ENCODE measurements around the gene USO1. TPM values are rescaled to one million over a fixed set of nuclear protein-coding genes. Genes with fewer than 3 reads are reported as not detected.
"Not testable (repeated sequence)": the region's sequence is repeated elsewhere in the genome, so short reads cannot be mapped to it uniquely, and the experiment has no call there.

Gene USO1
- total RNA-seq, 1 experiment from 2014 or later, result 21.8 TPM

DNA sequence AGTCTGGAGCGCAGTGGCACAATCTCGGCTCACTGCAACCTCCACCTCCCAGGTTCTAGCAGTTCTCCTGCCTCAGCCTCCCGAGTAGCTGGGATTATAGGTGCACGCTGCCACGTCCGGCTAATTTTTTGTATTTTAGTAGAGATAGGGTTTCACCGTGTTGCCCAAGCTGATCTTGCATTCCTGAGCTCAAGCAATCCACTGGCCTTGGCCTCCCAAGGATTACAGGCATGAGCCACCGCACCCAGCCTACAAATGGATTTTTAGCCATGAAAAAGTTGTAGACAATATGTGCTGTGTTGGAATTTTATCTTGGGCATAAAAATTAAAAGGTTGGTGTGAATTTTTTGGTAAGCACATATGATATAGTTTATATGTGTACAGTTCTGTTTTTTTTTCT lies 81.7 kb downstream of the USO1 start:
- peaks cover 17% of the 10 kb centered on the region for H3K36me3 ChIP-seq

GRCh38 chr4:75817901-75818300 lies 93.5 kb downstream of the USO1 start:
- Histone ChIP-seq H3K4me3 (no peak overlapping the region), H3K9me3 (no peaks in the 10 kb centered on the region), H3K27me3 (no peaks in the 10 kb centered on the region), H3K36me3 (peaks cover 10% of the 10 kb centered on the region)
- DNase-seq, result no peak

More for the DNA sequence above, 81.7 kb downstream of the USO1 start:
- not testable (repeated sequence) for H3K27me3 ChIP-seq, H3K9me3 ChIP-seq, H3K4me3 ChIP-seq, DNase-seq

DNA sequence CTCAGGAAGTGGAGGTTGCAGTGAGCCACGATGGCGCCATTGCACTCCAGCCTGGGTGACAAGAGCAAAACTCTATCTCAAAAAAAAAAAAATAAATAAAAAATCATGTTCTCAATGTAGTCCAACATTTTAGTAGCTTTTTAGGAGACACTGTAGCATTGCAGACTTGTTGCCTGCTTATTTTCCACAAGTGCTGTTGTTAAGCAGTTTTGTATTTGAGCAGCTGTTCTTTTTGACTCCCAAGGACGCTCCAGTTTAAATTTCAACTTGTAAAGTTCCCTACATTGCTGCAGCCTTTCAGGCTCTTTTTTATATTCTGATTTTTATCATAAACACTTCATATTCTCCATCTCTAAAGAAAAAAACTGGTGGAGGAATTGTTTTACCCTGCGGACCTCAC lies 94.7 kb downstream of the USO1 start:
- no peak for DNase-seq

GRCh38 chr4:75820197-75820596 lies 95.8 kb downstream of the USO1 start:
- H3K4me3 ChIP-seq, result no peak overlapping the region
- no peaks in the 10 kb centered on the region for H3K27me3 ChIP-seq
- DNase-seq, result no peak
- H3K9me3 ChIP-seq, result no peaks in the 10 kb centered on the region
- no peaks in the 10 kb centered on the region for H3K36me3 ChIP-seq

More for the DNA sequence above, 94.7 kb downstream of the USO1 start:
- no peaks in the 10 kb centered on the region for H3K27me3 ChIP-seq
- H3K36me3 ChIP-seq, result peaks cover 5% of the 10 kb centered on the region; the same call in 1 of the 2 replicates
- H3K4me3 ChIP-seq, result no peak overlapping the region
- no peaks in the 10 kb centered on the region for H3K9me3 ChIP-seq

DNA sequence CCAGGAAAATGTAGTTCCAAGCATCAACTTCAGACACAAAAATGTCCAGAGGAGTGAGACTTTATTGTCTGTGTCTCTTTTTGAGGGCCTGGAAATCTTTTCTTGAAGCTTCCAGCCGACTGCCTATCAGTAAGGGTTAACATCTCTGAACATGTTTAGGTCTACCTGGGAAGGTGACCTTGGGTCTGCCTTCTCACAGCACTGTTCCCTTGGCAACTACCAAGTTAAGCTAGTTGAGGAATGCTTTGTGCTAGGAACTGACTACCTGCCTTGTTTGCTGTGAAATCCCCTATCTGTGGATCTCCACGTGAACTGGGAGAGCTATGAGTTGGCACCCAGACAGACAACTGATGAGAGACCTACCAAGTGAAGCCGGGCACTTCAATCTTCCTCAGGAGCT lies 96.3 kb downstream of the USO1 start:
- Histone ChIP-seq H3K4me3 (no peak overlapping the region), H3K36me3 (no peaks in the 10 kb centered on the region), H3K27me3 (no peaks in the 10 kb centered on the region), H3K9me3 (no peaks in the 10 kb centered on the region)
- no peak for DNase-seq

DNA sequence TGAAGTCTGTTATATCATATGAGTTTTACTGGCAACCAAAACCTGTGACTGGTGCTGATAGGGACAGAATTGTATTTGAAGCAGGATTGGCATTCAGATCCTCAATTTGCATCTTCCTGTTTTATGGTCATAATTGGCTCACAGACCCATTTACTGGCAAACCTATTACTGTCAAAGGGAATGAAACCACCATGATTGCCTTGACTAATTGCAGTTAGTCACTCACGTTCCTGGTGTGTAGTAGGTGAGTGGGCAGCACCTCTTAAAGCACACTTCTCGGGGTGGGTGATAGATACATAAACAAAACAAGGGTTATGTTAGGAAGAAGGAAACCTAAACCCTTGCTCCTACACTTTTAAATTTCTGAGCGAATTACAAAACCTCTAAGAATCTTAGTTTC lies 96.8 kb downstream of the USO1 start:
- H3K4me3 ChIP-seq, result no peak overlapping the region
- H3K36me3 ChIP-seq, result no peaks in the 10 kb centered on the region
- no peaks in the 10 kb centered on the region for H3K27me3 ChIP-seq
- H3K9me3 ChIP-seq, result no peaks in the 10 kb centered on the region
- no peak for DNase-seq

GRCh38 chr4:75821966-75822365 lies 97.6 kb downstream of the USO1 start:
- Histone ChIP-seq H3K9me3 (no peaks in the 10 kb centered on the region), H3K36me3 (no peaks in the 10 kb centered on the region), H3K4me3 (no peak overlapping the region), H3K27me3 (no peaks in the 10 kb centered on the region)
- peak; percentile 42 for DNase-seq

DNA sequence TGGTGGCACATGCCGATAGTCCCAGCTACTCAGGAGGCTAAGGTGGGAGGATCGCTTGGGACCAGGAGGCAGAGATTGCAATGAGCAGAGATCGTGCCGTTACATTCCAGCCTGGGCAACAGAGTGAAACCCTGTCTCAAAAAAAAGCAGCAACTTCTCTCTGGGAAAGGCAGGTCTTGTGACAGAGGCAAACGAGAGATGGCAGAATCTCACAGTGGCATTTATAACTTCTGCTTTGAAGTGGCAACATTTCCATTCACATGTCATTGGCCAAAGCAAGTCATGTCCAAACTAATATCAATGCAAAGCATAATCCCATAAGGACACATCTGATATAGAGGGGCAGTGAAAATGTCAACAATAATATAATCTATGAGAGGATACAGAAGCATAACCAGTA lies 98.0 kb downstream of the USO1 start:
- no peaks in the 10 kb centered on the region for H3K9me3 ChIP-seq
- DNase-seq, result no peak
- no peaks in the 10 kb centered on the region for H3K27me3 ChIP-seq
- no peaks in the 10 kb centered on the region for H3K36me3 ChIP-seq
- no peak overlapping the region for H3K4me3 ChIP-seq

DNA sequence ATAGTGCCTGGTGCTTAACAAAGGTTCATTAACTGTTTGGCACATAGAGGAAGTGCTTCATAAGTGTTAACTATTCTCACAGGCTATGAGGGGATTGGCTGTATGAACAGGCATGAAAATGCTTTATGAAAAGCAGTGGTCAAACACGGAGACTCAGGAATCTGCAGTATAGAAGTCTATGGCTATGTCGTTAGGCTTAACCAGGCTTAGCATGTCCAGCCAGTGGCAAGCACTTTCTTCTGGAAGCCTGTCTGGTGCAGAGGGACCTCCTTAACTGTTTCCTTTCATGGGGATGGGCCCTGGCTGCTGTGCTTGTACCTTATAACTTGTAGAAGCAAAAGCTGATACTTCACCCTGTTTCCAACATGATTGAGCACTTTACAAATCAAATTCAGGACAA lies 99.4 kb downstream of the USO1 start:
- no peaks in the 10 kb centered on the region for H3K36me3 ChIP-seq
- H3K9me3 ChIP-seq, result no peaks in the 10 kb centered on the region
- H3K27me3 ChIP-seq, result no peaks in the 10 kb centered on the region
- H3K4me3 ChIP-seq, result no peak overlapping the region
- no peak for DNase-seq

- H3K4me3 ChIP-seq, result no peak overlapping the region
- H3K27me3 ChIP-seq, result no peaks in the 10 kb centered on the region
- H3K36me3 ChIP-seq, result no peaks in the 10 kb centered on the region
- DNase-seq, result no peak
- H3K9me3 ChIP-seq, result no peaks in the 10 kb centered on the region
Observed at GRCh38 chr4:75830906-75831305, 106.5 kb downstream of the USO1 start.

GRCh38 chr4:75831856-75832405 lies 107.6 kb downstream of the USO1 start:
- no peaks in the 10 kb centered on the region for H3K9me3 ChIP-seq
- no peak for DNase-seq
- no peaks in the 10 kb centered on the region for H3K27me3 ChIP-seq
- H3K36me3 ChIP-seq, result no peaks in the 10 kb centered on the region
- no peak overlapping the region for H3K4me3 ChIP-seq

- no peaks in the 10 kb centered on the region for H3K27me3 ChIP-seq
- H3K36me3 ChIP-seq, result no peaks in the 10 kb centered on the region
- H3K9me3 ChIP-seq, result no peaks in the 10 kb centered on the region
- no peak for DNase-seq
- H3K4me3 ChIP-seq, result no peak overlapping the region
Observed at GRCh38 chr4:75834095-75834771, 109.9 kb downstream of the USO1 start.

GRCh38 chr4:75834772-75835154 lies 110.4 kb downstream of the USO1 start:
- Histone ChIP-seq H3K9me3 (no peaks in the 10 kb centered on the region), H3K4me3 (no peak overlapping the region), H3K36me3 (no peaks in the 10 kb centered on the region), H3K27me3 (no peaks in the 10 kb centered on the region)
- DNase-seq, result no peak

DNA sequence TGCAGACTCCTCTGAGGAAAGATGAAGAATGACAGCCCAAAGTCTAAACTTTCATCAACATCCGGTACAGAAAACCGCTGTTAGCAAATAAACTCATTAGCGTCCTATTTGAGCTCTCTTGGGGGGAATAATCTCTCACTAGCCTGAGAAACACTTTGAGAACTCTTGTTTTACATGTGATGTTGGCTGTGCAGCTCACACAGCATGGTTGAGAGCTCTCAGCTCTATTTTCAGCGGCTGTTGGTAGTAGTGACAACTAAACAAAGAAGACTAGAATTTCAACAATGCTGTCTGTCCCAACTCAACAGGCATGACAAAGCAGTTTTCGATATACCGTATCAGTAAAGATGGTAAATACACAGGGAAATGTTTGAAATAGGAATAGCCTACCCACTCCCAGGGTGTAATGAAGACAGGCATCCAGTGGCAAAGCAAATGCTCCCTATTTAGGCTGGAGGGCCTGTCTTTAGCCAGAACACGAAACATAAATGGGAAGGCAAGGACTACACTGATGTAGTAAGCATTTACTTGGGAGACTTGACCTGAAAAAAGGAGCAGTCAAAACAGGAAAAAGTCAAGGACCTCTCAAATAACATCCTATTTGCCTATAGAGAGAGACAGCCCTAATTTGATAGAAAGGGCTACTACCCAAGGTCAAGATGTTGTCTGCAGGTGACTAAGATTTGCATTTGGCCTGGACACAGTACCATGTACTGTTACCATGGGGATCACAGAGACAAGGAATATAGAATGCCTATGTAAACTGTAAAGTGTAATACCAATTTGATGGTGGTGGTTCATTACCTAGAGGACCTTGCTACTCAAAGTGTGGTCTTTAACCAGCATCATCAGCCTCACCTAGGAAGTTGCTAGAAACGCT lies 117.5 kb downstream of the USO1 start:
- Histone ChIP-seq H3K4me3 (no peak overlapping the region), H3K9me3 (no peaks in the 10 kb centered on the region), H3K27me3 (no peaks in the 10 kb centered on the region), H3K36me3 (no peaks in the 10 kb centered on the region)
- no peak for DNase-seq

DNA sequence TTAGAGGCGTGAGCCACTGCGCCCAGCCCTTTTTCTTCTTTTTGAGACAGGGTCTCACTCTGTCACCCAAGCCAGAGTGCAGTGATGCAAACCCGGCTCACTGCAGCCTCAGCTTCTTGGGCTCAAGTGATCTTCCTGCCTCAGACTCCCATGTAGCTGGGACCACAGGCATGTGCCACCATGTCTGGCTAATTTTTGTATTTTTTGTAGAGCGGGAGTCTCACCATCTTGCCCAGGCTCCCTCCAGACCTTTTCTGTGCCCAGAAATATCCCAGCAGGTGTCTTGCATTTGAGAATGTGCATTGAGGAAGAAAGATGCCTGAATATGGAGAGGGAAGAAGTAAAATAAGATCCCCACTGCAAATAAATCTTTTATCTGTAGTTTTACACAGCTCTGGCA lies 119.2 kb downstream of the USO1 start:
- H3K9me3 ChIP-seq, result no peaks in the 10 kb centered on the region
- no peaks in the 10 kb centered on the region for H3K27me3 ChIP-seq
- no peaks in the 10 kb centered on the region for H3K36me3 ChIP-seq
- no peak for DNase-seq
- H3K4me3 ChIP-seq, result no peak overlapping the region

DNA sequence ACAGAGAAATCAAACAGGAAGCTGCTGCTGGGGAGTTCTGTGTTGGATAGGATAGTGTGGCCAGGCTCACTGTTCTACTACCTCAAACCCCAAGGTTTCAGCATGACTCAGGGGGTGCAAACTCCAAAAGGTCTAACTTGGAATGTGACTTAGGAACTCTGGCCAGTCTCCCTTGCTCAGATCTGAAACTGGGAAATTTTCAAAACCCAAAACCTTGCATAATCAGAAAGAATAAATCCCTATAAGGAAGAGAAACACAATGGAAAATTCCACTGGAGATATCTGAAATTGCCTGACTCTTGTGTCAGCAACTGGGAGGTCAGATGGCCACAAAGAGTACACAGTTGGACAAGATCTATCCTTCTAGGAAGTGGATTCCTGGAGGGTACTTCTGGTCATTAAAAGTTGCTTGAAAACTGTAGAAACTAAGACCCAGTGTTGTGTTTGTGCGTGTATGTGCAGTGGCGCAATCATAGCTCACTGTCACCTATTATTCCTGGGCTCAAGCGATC lies 119.8 kb downstream of the USO1 start:
- no peaks in the 10 kb centered on the region for H3K27me3 ChIP-seq
- H3K9me3 ChIP-seq, result no peaks in the 10 kb centered on the region
- no peaks in the 10 kb centered on the region for H3K36me3 ChIP-seq
- H3K4me3 ChIP-seq, result no peak overlapping the region
- DNase-seq, result peak; percentile 37

DNA sequence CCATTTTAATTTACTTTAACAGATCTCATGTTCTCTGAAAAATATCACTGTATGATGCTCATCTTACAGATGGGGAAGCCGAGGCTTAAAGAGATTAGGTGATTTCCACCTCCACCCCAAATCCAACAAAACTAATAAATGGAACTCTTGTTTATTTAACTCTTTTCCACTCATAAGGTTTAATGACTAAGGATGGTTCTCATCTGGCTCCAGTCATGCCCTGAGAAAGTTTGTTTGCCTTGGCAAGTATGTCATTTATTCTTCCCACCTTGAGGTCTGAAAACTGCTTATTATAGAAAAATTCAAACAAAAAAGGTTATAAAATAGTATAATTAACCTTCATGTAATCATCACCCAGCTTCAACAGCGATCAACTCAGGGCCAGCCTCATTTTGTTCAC lies 121.6 kb downstream of the USO1 start:
- Histone ChIP-seq H3K4me3 (no peak overlapping the region), H3K9me3 (no peaks in the 10 kb centered on the region), H3K36me3 (no peaks in the 10 kb centered on the region), H3K27me3 (no peaks in the 10 kb centered on the region)
- no peak for DNase-seq
